GM10847 (cell line): ENCODE measurements around the gene NHS.

ENCODE experiments used
- POLR2A ChIP-seq: IDR thresholded peaks from 2 replicates; pipeline ENCODE4 v1.6.1; 2011; ENCODE audit not compliant: insufficient read length; ENCODE audit errors: extremely low read depth

Gene NHS

DNA sequence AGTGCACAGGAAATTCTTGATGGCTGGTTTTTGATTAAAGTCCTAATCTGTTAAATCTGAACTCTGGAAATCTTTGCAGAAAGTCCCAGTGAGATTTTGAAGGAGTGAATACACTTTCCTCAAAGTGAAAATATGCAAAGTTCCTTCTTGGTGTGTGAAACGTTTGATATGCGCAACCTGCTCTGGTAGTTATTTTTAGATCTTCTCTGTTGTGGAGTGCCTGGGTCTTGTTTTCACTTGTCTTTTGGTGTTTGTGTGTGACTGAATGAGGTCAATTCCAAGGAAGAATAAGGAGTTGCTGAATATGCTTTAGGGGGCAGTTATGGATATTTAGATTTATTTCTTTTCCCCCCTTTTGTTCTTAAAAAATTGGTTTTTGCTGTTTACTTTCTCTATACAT lies 404.0 kb downstream of the NHS start:
- TF ChIP-seq POLR2A = no peak

DNA sequence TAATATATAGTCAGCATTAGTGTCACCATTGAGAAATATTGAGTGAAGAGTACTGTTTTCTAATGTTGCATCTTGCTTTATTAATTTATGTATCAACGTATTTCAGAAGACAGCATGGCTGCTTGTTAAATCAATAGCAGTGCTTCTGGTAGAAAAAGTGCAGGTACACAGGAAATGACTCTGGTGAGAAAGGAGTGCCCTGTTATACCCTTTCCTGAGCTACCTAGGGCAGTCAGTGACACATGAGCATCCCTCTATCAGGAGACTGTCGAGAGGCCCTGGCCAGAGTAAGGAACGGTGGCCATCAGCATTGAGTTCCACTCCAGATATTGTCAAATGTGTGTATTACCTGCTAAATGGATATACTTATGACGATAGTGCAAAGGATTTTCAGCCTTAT lies 404.4 kb downstream of the NHS start:
- TF ChIP-seq POLR2A = no peak
